Ishikawa (cell line): ENCODE measurements around the gene NCF2.

Experiments used
- CEBPB ChIP-seq: IDR thresholded peaks from 2 replicates; pipeline ENCODE4 v1.6.1; 2012
- CREB1 ChIP-seq: IDR thresholded peaks from 2 replicates; pipeline ENCODE4 v1.6.1; 2012; ENCODE audit warnings: low read depth
- EGR1 ChIP-seq: IDR thresholded peaks from 2 replicates; pipeline ENCODE4 v1.6.1; 2012
- EP300 ChIP-seq: IDR thresholded peaks from 2 replicates; pipeline ENCODE4 v1.6.1; 2012; ENCODE audit warnings: borderline replicate concordance
- FOXM1 ChIP-seq: IDR thresholded peaks from 2 replicates; pipeline ENCODE4 v1.6.1; 2012; ENCODE audit warnings: low read depth, borderline replicate concordance
- MAX ChIP-seq: IDR thresholded peaks from 2 replicates; pipeline ENCODE4 v1.6.1; 2012
- NFIC ChIP-seq: IDR thresholded peaks from 2 replicates; pipeline ENCODE4 v1.6.1; 2012
- RAD21 ChIP-seq: IDR thresholded peaks from 2 replicates; pipeline ENCODE4 v1.6.1; 2012; ENCODE audit warnings: low read depth
- REST ChIP-seq: IDR thresholded peaks from 2 replicates; pipeline ENCODE4 v1.6.1; 2012; ENCODE audit warnings: low read depth, mild to moderate bottlenecking
- TAF1 ChIP-seq: IDR thresholded peaks from 2 replicates; pipeline ENCODE4 v1.6.1; 2012; ENCODE audit warnings: low read depth, mild to moderate bottlenecking
- TEAD4 ChIP-seq: IDR thresholded peaks from 2 replicates; pipeline ENCODE4 v1.6.1; 2012
- YY1 ChIP-seq: IDR thresholded peaks from 2 replicates; pipeline ENCODE4 v1.6.1; 2012; ENCODE audit warnings: low read depth
- ZBTB7A ChIP-seq: IDR thresholded peaks from 2 replicates; pipeline ENCODE4 v1.6.1; 2012; ENCODE audit warnings: low read depth
- TF ChIP-seq, protein P1 (sequence below): IDR thresholded peaks from 2 replicates; pipeline ENCODE4 v1.6.1; 2012

DNA sequence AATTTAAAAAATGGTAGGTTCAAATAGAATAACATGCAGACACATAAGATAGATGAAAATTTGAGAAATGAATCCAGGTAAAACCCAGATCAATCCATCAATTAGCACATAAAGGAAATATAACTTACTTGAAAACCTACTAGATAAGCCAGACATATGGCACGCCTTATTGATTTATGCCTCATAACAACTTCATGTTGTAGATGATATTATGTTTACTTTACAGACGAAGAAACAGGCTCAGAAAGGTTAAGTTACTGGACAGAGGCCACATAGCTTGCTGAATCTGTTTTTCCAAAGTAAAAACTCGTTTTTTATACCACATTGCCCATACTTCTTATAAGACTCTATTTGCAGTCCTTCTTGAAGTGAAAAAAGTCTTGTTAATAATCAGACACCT, 22.1 kb upstream of the NCF2 start:
- no peak for TF ChIP-seq CEBPB
- TF ChIP-seq, protein P1, sequence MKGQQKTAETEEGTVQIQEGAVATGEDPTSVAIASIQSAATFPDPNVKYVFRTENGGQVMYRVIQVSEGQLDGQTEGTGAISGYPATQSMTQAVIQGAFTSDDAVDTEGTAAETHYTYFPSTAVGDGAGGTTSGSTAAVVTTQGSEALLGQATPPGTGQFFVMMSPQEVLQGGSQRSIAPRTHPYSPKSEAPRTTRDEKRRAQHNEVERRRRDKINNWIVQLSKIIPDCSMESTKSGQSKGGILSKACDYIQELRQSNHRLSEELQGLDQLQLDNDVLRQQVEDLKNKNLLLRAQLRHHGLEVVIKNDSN = no peak
- TF ChIP-seq YY1 = no peak
- no peak for TF ChIP-seq REST
- no peak for TF ChIP-seq EP300
- TF ChIP-seq FOXM1 = no peak
- TF ChIP-seq MAX = no peak
- no peak for TF ChIP-seq RAD21
- no peak for TF ChIP-seq ZBTB7A
- TF ChIP-seq TEAD4 = no peak
- no peak for TF ChIP-seq TAF1
- TF ChIP-seq EGR1 = no peak
- TF ChIP-seq NFIC = no peak
- TF ChIP-seq CREB1 = no peak
